Mesodermal cell (in vitro differentiated cells): ENCODE data around the gene DDB1.

Experiments
- H3K27ac ChIP-seq: 2 replicates; pipeline ENCODE4 v1.7.0; 2013; ENCODE audit warnings: mild to moderate bottlenecking, low read depth, low read length, moderate library complexity; ENCODE audit not compliant: severe bottlenecking
- H3K36me3 ChIP-seq: 2 replicates; pipeline ENCODE4 v1.7.1; 2013; ENCODE audit warnings: mild to moderate bottlenecking, low read length, moderate library complexity; ENCODE audit not compliant: control insufficient read depth, insufficient read depth
- H3K4me1 ChIP-seq: one replicate; pipeline ENCODE4 v1.7.1; 2013; ENCODE audit warnings: mild to moderate bottlenecking, low read length; ENCODE audit not compliant: insufficient read depth, control insufficient read depth, poor library complexity, severe bottlenecking
- H3K4me3 ChIP-seq: 2 replicates; pipeline ENCODE4 v1.7.0; 2013; ENCODE audit warnings: low read length, control low read depth, mild to moderate bottlenecking; ENCODE audit not compliant: insufficient read depth, poor library complexity, severe bottlenecking; ENCODE audit errors: extremely low read depth
- H3K9me3 ChIP-seq: 2 replicates; pipeline ENCODE4 v1.7.1; 2013; ENCODE audit warnings: mild to moderate bottlenecking, low read length, moderate library complexity; ENCODE audit not compliant: control insufficient read depth
- WGBS, 2 experiments: methylation state at CpG; one replicate each; pipeline ENCODE4 v1.1.5; 2013; ENCODE audit warnings: missing lambda C conversion rate in 2 of 2; ENCODE audit not compliant: insufficient coverage in 2 of 2; 5-methylcytosine and 5-hydroxymethylcytosine counted together

The DDB1 gene

DNA sequence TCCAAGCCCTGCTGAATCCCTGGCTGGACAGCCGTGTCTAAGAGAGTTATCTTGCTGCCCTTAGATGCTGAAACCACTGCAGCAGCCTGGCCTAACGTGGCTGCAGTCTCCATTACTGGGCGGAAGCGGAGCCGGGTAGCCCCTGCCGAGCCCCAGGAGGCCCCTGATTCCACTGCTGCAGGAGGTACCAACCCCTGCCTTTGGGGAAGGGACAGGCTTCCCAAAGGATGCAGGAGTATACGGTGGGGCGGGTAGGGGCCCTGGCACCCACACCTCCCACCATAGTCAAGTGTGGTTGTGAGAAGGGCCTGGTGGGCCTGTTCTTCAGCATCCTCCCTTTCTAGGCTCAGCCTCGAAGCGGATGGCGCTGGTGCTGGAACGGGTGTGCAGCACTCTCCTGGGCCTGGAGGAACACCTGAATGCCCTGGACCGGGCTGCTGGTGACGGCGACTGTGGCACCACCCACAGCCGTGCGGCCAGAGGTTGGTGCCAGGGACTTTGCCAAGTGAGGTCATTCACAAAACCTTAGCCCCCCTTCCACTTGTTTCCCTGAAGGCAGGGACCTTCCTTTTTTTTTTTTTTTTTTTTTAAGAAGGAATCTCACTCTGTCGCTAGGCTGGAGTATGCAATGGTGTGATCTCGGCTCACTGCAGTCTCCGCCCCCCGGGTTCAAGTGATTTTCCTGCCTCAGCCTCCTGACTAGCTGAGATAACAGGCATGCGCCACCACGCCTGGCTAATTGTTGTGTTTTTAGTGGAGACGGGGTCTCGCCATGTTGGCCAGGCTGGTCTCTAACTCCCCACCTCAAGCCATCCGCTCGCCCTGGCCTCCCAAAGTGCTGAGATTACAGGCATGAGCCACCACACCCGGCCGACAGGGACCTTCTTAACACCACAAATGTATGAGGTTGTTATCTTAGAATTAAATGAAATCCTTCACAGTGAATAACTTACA lies 11.2 kb upstream of the DDB1 start:
- WGBS, 2 experiments = 95% methylated on average over 19 to 22 of the region's 29 CpGs
- Histone ChIP-seq H3K4me1 (no peaks in the 10 kb centered on the region), H3K9me3 (no peaks in the 10 kb centered on the region), H3K27ac (no peak overlapping the region), H3K36me3 (peaks cover 22% of the 10 kb centered on the region), H3K4me3 (no peak overlapping the region)

DNA sequence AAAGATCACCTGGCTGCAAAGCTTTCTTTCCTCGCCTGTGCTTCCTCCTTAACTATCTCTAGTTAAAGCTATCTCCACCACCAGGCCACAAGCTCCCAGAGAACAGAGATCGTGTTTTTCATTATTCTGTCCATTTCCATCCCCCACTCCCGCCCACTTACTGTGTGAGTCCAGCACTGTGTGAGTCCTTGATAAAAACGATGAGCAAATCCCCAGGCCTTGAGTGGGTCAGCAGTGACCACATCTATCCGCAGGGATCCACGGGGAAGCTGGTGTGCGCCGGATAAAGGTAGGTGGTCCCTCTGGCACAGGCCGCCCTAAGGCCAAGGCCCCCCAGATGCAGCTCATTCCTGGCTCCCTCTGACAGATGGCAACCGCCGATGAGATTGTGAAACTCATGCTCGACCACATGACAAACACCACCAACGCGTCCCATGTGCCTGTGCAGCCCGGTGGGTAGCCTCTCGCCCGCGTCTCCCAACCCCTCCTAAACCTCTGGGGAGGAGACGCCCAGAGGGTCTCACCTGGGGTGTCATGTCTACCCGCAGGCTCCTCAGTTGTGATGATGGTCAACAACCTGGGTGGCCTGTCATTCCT lies 9.4 kb upstream of the DDB1 start:
- Histone ChIP-seq H3K36me3 (peaks cover 23% of the 10 kb centered on the region), H3K27ac (no peak overlapping the region), H3K4me3 (no peak overlapping the region), H3K9me3 (no peaks in the 10 kb centered on the region), H3K4me1 (no peaks in the 10 kb centered on the region)
- WGBS, 2 experiments = 95 to 96% methylated on average over 19 to 20 of the region's 20 CpGs

DNA sequence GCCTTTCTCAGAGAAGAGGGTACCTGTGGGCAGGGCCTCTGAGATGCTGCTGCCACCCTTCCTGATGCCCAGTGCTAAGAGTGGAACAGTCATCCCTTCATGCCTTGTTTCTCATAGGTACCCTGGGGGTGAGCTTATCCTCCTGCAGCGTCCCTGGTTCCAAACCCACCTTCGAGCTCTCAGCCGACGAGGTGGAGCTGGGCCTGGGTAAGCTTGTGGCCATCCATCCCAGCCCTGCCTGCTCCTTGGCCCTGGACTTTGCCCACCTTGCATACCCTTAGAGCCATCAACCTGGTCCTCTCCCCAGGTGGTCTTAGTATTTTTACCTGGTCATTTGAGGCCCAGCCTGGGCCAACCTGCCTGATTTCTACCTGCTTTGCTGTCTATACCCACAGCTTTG lies 8.8 kb upstream of the DDB1 start:
- Histone ChIP-seq H3K9me3 (no peaks in the 10 kb centered on the region), H3K36me3 (peaks cover 23% of the 10 kb centered on the region), H3K4me1 (no peaks in the 10 kb centered on the region), H3K27ac (no peak overlapping the region), H3K4me3 (no peak overlapping the region)
- WGBS, 2 experiments = 94 to 97% methylated on average over 4 of the region's 4 CpGs

DNA sequence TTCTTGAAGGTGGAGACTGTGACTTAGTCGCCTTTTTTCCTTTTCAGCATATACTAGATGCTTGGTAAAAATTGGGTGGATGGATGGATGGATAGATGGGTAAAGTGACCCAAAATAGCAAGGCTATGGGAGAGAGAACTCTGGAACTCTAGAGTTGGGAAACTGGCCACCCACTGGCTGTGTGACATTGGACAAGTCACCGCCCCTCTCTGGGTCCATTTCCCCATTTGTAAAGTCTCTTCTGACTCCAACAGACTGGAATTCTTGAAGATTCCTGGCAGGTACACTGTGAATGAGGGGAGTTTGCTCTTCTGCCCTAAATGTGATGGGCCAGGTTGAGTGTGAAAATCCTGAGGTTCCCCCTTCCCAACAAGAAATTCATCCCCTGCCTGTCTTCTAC lies 8.1 kb upstream of the DDB1 start:
- Histone ChIP-seq H3K36me3 (peaks cover 23% of the 10 kb centered on the region), H3K27ac (no peak overlapping the region), H3K4me1 (no peaks in the 10 kb centered on the region), H3K4me3 (no peak overlapping the region), H3K9me3 (no peaks in the 10 kb centered on the region)
- WGBS, 2 experiments = 100% methylated on average over 1 to 2 of the region's 2 CpGs

DNA sequence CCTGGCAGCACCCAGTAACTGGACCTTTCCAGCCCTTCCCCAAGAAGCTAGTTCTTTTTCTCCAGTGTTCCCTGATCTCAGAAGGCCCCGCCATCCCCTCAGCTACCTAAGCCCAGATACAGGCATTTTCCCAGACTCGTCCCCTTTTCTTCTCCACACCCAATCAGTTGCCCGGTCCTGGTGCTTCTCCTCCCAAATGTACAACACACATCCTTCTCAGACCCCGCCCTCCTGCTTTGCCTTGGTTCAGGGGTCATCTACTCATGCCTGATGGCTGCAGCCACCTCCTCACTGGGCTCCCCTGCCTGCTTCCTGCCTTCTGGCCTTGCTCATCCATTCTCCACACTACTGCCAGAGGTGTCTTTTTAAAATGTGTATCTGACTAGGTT lies 6.6 kb upstream of the DDB1 start:
- Histone ChIP-seq H3K27ac (no peak overlapping the region), H3K9me3 (no peaks in the 10 kb centered on the region), H3K4me3 (no peak overlapping the region), H3K36me3 (peaks cover 20% of the 10 kb centered on the region), H3K4me1 (no peaks in the 10 kb centered on the region)
- WGBS, 2 experiments = 90% methylated on average over 4 of the region's 4 CpGs

DNA sequence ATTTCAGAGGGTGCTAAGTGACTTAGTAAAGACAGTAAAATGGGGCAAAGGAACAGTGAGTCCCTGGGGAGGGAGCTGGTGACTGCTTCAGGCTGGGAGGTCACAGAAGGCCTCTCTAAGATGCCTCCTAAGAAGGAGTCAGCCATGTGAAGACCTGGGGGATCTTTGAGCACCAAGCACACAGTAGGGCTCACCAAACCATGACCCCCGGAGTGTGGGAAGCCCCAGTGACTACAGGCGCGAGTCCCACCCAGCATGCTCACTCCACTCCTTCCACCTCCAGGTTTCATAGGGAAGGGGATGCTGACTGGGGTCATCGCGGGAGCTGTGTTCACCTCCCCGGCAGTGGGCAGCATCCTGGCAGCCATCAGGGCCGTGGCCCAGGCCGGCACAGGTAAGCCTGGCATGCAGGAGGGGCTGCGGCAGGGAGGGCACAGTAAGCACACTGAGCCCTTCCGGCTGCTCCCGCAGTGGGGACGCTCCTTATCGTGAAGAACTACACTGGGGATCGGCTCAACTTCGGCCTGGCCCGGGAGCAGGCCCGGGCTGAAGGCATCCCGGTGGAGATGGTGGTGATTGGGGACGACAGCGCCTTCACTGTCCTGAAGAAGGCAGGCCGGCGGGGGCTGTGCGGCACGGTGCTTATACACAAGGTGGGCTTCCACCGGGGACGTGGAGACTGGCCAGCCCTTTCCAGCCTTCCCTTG lies 6.0 kb upstream of the DDB1 start:
- WGBS, 2 experiments = 91 to 96% methylated on average over 22 to 25 of the region's 26 CpGs
- no peak overlapping the region for H3K27ac ChIP-seq
- H3K4me3 ChIP-seq = no peak overlapping the region
- H3K4me1 ChIP-seq = peaks cover under 1% of the 10 kb centered on the region
- peaks cover 17% of the 10 kb centered on the region for H3K36me3 ChIP-seq
- no peaks in the 10 kb centered on the region for H3K9me3 ChIP-seq

DNA sequence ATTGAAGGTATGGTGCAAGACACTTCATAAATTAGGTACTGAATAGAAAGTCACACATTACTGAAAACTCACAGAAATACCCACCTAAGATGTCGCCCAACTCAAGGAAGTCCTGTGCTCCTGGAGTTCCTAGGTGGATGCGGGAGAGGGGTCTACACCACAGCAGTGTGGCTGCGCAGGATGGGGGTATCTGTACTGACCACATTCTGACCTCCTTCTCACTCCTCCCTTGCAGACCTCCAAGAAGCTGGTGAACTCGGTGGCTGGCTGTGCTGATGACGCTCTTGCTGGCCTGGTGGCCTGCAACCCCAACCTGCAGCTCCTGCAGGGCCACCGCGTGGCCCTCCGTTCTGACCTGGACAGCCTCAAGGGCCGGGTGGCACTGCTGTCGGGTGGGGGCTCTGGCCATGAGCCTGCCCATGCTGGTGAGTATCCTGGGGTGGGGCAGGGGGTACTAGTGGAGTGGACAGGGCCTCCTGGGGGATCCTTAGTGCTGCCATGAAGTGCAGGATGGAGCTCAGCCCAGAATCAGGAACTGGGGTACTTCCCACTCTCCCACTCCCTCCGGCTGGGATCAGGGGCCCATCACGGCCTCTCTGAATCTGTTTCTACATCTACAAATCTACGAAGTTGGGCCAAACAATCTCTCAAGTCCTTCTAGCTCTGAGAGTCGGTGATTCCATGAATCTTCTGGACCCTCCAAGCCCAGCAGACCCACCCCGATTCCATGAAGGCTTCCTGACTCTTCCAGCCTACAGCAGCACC lies 5.0 kb upstream of the DDB1 start:
- Histone ChIP-seq H3K36me3 (peaks cover 10% of the 10 kb centered on the region), H3K9me3 (no peaks in the 10 kb centered on the region), H3K27ac (no peak overlapping the region), H3K4me1 (peaks cover 6% of the 10 kb centered on the region), H3K4me3 (no peak overlapping the region)
- 90 to 91% methylated on average over 7 to 14 of the region's 15 CpGs for WGBS, 2 experiments

DNA sequence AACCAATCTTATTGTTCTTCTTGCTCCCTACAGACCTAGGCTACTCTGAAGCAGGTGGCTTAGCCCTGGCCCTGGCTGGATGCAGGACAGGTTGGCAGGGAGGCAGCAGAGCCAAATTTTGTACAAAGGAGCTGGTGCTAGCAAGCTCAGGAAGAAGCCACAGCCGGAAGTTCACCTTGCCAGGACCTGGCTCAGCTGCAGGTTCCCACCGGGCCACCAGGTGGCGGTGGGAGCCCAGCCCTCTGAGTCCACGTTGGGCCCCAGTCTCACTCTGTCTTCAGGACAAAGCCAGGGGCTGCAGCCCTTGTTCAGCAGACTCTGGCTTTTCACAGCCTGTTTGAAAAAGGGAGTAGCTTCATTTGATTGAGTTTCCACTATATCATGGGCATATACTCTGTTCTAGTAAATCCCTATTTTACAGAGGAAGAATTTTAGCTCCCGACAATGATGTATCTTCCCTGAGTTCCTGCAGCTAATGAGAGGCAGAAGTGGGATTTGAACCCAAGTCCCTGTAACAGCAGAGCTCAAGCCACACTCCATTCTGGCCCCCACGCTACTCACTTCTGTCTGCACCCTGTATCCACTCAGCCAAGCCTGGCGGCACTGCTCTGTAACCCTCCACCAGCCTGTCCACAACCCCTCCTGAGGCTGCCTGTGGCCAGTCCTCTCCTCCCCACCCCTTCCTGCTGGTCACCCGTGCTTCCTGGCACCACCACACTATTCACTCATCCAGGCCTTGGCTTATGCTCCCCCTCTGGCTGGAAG lies 3.4 kb upstream of the DDB1 start:
- no peaks in the 10 kb centered on the region for H3K9me3 ChIP-seq
- WGBS, 2 experiments = 37 to 40% methylated on average over 7 to 8 of the region's 8 CpGs
- no peak overlapping the region for H3K27ac ChIP-seq

DNA sequence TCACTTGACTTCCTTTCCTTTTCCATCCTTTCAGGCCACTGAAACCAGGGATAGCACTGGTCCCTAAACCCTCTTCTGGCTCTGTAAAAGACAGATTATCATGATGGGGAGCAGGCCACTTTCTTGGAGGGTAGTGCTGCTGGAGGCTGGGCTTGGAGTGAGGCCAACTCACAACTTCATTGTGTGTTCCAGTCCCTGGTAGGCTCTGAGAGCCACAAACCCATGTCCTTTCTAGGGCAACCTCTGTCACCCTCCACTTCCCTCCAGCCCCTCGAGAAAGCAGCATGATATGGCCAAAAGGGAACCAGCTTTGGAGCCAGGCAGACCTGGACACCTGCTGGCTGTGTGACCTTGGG lies 2.4 kb upstream of the DDB1 start:
- WGBS, 2 experiments = 67% methylated on average over 1 of the region's 1 CpG; no CpG with 5 or more reads in 1 of the 2 experiments
- no peak overlapping the region for H3K27ac ChIP-seq
- H3K4me3 ChIP-seq = no peak overlapping the region

More for the DNA sequence above, 3.4 kb upstream of the DDB1 start:
- Histone ChIP-seq H3K36me3 (peaks cover 11% of the 10 kb centered on the region), H3K4me1 (peaks cover 10% of the 10 kb centered on the region), H3K4me3 (no peak overlapping the region)

More for the DNA sequence above, 2.4 kb upstream of the DDB1 start:
- Histone ChIP-seq H3K9me3 (no peaks in the 10 kb centered on the region), H3K36me3 (peaks cover 22% of the 10 kb centered on the region), H3K4me1 (peaks cover 16% of the 10 kb centered on the region)
